Neutrophil (primary cell): ENCODE data around the gene TPD52L2.

ENCODE experiments used
- H3K27ac ChIP-seq: fragments of 200-600 bp; sonication (generic); 2 replicates; pipeline ENCODE4 v1.5.1; 2016; ENCODE audit warnings: mild to moderate bottlenecking, moderate library complexity
- H3K27me3 ChIP-seq: fragments of 200-600 bp; sonication (generic); 2 replicates; pipeline ENCODE4 v1.6.0; 2016; ENCODE audit warnings: mild to moderate bottlenecking
- H3K36me3 ChIP-seq: fragments of 200-600 bp; sonication (generic); 2 replicates; pipeline ENCODE4 v1.5.1; 2017
- H3K4me1 ChIP-seq, 2 experiments: fragments of 200-600 bp in 1 of 2; sonication (generic) in 1 of 2; 1 replicate in 1 of 2; 2 replicates in 1 of 2; pipeline versions ENCODE4 v1.5.1 to v1.6.1; 2013 to 2016; ENCODE audit warnings: low read depth in 1 of 2, low read length in 1 of 2, mild to moderate bottlenecking in 1 of 2, moderate library complexity in 1 of 2; ENCODE audit not compliant: control insufficient read depth in 1 of 2, insufficient read depth in 1 of 2
- H3K4me3 ChIP-seq, 2 experiments: fragments of 200-600 bp in 1 of 2; sonication (generic) in 1 of 2; 1 replicate in 1 of 2; 2 replicates in 1 of 2; pipeline ENCODE4 v1.5.1; 2013 to 2016; ENCODE audit warnings: low read depth in 1 of 2, low read length in 1 of 2, mild to moderate bottlenecking in 1 of 2, moderate library complexity in 1 of 2
- H3K9me3 ChIP-seq: fragments of 200-600 bp; sonication (generic); 2 replicates; pipeline ENCODE4 v1.5.1; 2016
- CTCF ChIP-seq: fragments of 200-600 bp; sonication (generic); IDR thresholded peaks from 2 replicates; pipeline ENCODE4 v1.5.1; 2016; ENCODE audit warnings: antibody characterized with exemption

Gene TPD52L2

GRCh38 chr20:63837479-63837878, 27.6 kb upstream of the TPD52L2 start:
- TF ChIP-seq CTCF, result no peak
- H3K27ac ChIP-seq, result no peak overlapping the region
- H3K27me3 ChIP-seq, result peaks cover 67% of the 10 kb centered on the region
- no peaks in the 10 kb centered on the region for H3K9me3 ChIP-seq
- no peaks in the 10 kb centered on the region for H3K36me3 ChIP-seq
- peaks cover 0 to under 1% of the 10 kb centered on the region in 2 experiments for H3K4me1 ChIP-seq
- no peak overlapping the region for H3K4me3 ChIP-seq

GRCh38 chr20:63839620-63840019, 25.4 kb upstream of the TPD52L2 start:
- TF ChIP-seq CTCF, result no peak
- Histone ChIP-seq H3K27me3 (peaks cover 67% of the 10 kb centered on the region), H3K4me1 (no peaks in the 10 kb centered on the region), H3K27ac (no peak overlapping the region), H3K36me3 (no peaks in the 10 kb centered on the region), H3K9me3 (no peaks in the 10 kb centered on the region), H3K4me3 (no peak overlapping the region)

GRCh38 chr20:63840405-63840828, 24.7 kb upstream of the TPD52L2 start:
- no peaks in the 10 kb centered on the region for H3K36me3 ChIP-seq
- H3K27ac ChIP-seq, result no peak overlapping the region
- H3K4me3 ChIP-seq, result no peak overlapping the region
- TF ChIP-seq CTCF, result no peak
- peaks cover 67% of the 10 kb centered on the region for H3K27me3 ChIP-seq
- H3K4me1 ChIP-seq, result no peaks in the 10 kb centered on the region
- H3K9me3 ChIP-seq, result no peaks in the 10 kb centered on the region

GRCh38 chr20:63842258-63842657, 22.8 kb upstream of the TPD52L2 start:
- H3K9me3 ChIP-seq, result no peaks in the 10 kb centered on the region
- peaks cover under 1 to 2% of the 10 kb centered on the region in 2 experiments for H3K4me1 ChIP-seq
- no peak for TF ChIP-seq CTCF
- H3K4me3 ChIP-seq, result no peak overlapping the region
- peaks cover 74% of the 10 kb centered on the region for H3K27me3 ChIP-seq
- H3K27ac ChIP-seq, result no peak overlapping the region
- no peaks in the 10 kb centered on the region for H3K36me3 ChIP-seq

- Histone ChIP-seq H3K9me3 (no peaks in the 10 kb centered on the region), H3K36me3 (no peaks in the 10 kb centered on the region), H3K4me3 (no peak overlapping the region), H3K27me3 (peaks cover 75% of the 10 kb centered on the region), H3K4me1 (peaks cover 5 to 10% of the 10 kb centered on the region in 2 experiments), H3K27ac (no peak overlapping the region)
- no peak for TF ChIP-seq CTCF
Observed at GRCh38 chr20:63843222-63843621, 21.8 kb upstream of the TPD52L2 start.

GRCh38 chr20:63843778-63844177, 21.3 kb upstream of the TPD52L2 start:
- no peaks in the 10 kb centered on the region for H3K9me3 ChIP-seq
- H3K4me1 ChIP-seq, result peaks cover 5 to 11% of the 10 kb centered on the region in 2 experiments
- no peak overlapping the region for H3K4me3 ChIP-seq
- H3K36me3 ChIP-seq, result no peaks in the 10 kb centered on the region
- H3K27me3 ChIP-seq, result peaks cover 76% of the 10 kb centered on the region
- H3K27ac ChIP-seq, result no peak overlapping the region
- TF ChIP-seq CTCF, result no peak
